ENCODE measurements around the gene OGFR.

GRCh38 chr20:62830821-62831220 is 26.2 kb downstream of the OGFR start:
- TF ChIP-seq CTCF (IDR thresholded peaks at IDR 0.05) (no peak), EZH2 (IDR thresholded peaks at IDR 0.05; ENCODE audit: borderline replicate concordance, insufficient read depth, low read depth, low read length, poor library complexity, severe bottlenecking) (no peak)

All from B cell (primary cell).